Thoracic aorta (tissue), 2 donors: ENCODE measurements around the gene DENND5A. TPM values are rescaled to one million over a fixed set of nuclear protein-coding genes. Genes with fewer than 3 reads are reported as not detected.

Experiments used
- ATAC-seq: fragments of 150-250 bp; one replicate; pipeline ENCODE4 v1.8.0; 2017; ENCODE audit warnings: low read depth; ENCODE audit not compliant: insufficient number of reproducible peaks, low FRiP score
- DNase-seq: peaks from one replicate; pipeline ENCODE4 v3.0.0-alpha.2; 2020; ENCODE audit warnings: low spot score
- H3K27ac ChIP-seq, 2 donors: fragments of 200-600 bp; sonication (generic); 1 replicate in 1 of 2; 2 replicates in 1 of 2; pipeline ENCODE4 v1.5.1; 2016; ENCODE audit warnings: mild to moderate bottlenecking in 2 of 2, moderate library complexity in 2 of 2
- H3K27me3 ChIP-seq: fragments of 200-600 bp; sonication (generic); replicated peaks from 2 replicates; pipeline ENCODE4 v1.6.0; 2016; ENCODE audit warnings: mild to moderate bottlenecking; ENCODE audit not compliant: insufficient read depth
- H3K36me3 ChIP-seq: fragments of 200-600 bp; sonication (generic); one replicate; pipeline ENCODE4 v1.5.1; 2016
- H3K4me1 ChIP-seq, 2 donors: fragments of 200-600 bp; sonication (generic); 1 replicate in 1 of 2; 2 replicates in 1 of 2; pipeline versions ENCODE4 v1.5.1 to v1.6.0; 2016; ENCODE audit warnings: low read depth in 2 of 2, mild to moderate bottlenecking in 1 of 2; ENCODE audit not compliant: control insufficient read depth in 1 of 2
- H3K4me3 ChIP-seq: fragments of 200-600 bp; sonication (generic); 2 replicates; pipeline ENCODE4 v1.5.1; 2016; ENCODE audit warnings: mild to moderate bottlenecking
- H3K9me3 ChIP-seq: fragments of 200-600 bp; sonication (generic); 2 replicates; pipeline ENCODE4 v1.5.1; 2016
- CTCF ChIP-seq: fragments of 200-600 bp; sonication (generic); IDR thresholded peaks from one replicate; pipeline ENCODE4 v1.5.1; 2019; ENCODE audit warnings: antibody characterized with exemption
- total RNA-seq, 2 donors: library from RNA; depleted of rRNA; stranded (reverse); fragments of >200 nt; gene quantifications; one replicate each; pipeline versions ENCODE4 v1.1.0 to v1.2.3, GENCODE V29; 2016

DENND5A gene
- total RNA-seq, 2 donors from 2014 or later, result 169 to 178 TPM

DNA sequence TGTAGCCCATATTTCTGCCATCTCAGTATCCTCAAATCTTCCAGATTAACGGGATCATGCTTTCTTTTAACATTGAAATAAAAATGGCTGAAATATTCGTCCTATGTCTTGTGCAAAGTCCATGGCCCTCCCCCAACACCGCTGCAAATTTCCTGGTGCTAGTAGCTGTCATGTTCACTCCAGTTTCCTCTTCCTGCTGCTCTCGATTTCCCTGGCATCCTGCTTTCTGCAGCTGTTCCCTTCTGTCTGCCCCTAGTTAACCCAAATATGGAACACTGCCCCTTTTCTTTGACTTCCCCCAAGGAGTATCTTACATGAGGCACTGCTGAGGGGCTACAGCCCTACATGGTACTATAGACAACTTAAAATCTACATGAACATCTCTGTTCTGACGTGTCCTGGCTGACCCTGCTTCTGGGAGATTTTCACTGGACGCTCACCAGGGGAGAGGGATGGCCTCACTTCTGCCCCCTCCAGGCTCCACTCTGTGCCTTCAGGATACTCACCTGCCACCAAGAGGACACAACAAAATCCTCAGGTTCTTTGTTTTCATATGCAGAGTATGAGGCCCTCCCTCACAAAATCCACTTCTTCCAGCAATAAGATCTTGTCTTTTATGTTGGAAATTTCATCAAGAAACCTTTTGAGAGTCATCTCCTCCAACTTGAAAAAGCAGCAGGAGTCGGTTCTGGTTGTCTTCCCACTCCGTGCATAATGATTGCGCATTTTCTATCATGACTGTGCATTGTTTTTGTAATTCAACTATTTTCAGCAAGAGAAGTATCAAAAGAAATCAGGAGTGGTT lies 144.3 kb downstream of the DENND5A start:
- TF ChIP-seq CTCF, result no peak
- Histone ChIP-seq H3K4me3 (no peak overlapping the region), H3K27me3 (no peaks in the 10 kb centered on the region), H3K4me1 (no peaks in the 10 kb centered on the region), H3K36me3 (no peaks in the 10 kb centered on the region), H3K27ac (no peak overlapping the region), H3K9me3 (no peaks in the 10 kb centered on the region)
- no peak for ATAC-seq
- no peak for DNase-seq

- ATAC-seq (no peak), DNase-seq (no peak)
- Histone ChIP-seq H3K4me1 (no peaks in the 10 kb centered on the region), H3K27me3 (no peaks in the 10 kb centered on the region), H3K27ac (no peak overlapping the region), H3K36me3 (no peaks in the 10 kb centered on the region), H3K9me3 (peaks cover under 1% of the 10 kb centered on the region), H3K4me3 (no peak overlapping the region)
- no peak for TF ChIP-seq CTCF
Measured at GRCh38 chr11:9118277-9118676, 146.9 kb downstream of the DENND5A start.

- no peak for TF ChIP-seq CTCF
- Histone ChIP-seq H3K27ac (no peak overlapping the region), H3K9me3 (peaks cover 7% of the 10 kb centered on the region), H3K4me3 (no peak overlapping the region), H3K36me3 (no peaks in the 10 kb centered on the region), H3K27me3 (no peaks in the 10 kb centered on the region), H3K4me1 (no peaks in the 10 kb centered on the region)
- ATAC-seq (no peak), DNase-seq (no peak)
Measured at GRCh38 chr11:9112075-9112474, 153.1 kb downstream of the DENND5A start.

DNA sequence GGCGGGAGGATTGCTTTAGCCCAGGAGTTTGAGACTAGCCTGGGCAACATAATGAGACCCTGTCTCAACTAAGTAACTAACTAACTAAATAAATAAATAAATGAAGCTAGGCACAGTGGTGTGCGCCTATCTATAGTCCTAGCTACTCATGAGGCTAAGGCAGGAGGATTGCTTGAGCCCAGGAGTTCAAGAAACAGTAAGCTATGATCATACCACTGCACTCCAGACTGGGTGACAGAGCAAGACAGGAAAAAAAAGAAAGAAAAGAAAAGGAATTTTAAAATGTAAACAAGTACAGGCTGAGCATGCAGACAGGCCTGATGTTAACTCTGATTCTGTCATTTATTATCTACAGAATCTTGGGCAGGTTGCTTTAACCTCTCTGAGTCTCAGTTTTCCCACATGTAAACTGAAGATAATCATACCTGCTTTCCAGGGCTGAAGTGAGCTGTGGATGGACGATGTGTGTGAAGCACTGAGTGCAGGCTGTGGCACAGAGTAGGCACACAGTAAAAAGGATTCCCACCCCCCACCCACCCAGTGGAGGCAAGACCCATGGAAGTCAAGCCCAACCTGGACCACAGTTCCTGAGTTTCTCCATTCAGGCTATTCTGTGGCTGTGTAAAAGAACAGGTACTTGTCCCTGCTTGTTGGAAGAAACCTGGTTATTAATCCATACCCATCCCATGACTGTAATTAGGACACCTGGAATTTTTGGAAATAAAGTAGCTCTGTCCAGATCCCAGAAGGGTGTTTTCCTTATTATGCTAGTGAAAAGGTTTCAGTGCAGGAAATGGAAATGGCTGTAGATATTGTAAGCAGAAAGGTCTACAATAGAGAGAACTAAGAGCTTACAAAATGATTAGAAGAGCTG lies 155.1 kb downstream of the DENND5A start:
- Histone ChIP-seq H3K9me3 (peaks cover 7% of the 10 kb centered on the region), H3K36me3 (no peaks in the 10 kb centered on the region), H3K4me3 (no peak overlapping the region), H3K4me1 (no peaks in the 10 kb centered on the region), H3K27ac (no peak overlapping the region), H3K27me3 (no peaks in the 10 kb centered on the region)
- TF ChIP-seq CTCF, result no peak
- DNase-seq, result no peak
- no peak for ATAC-seq

DNA sequence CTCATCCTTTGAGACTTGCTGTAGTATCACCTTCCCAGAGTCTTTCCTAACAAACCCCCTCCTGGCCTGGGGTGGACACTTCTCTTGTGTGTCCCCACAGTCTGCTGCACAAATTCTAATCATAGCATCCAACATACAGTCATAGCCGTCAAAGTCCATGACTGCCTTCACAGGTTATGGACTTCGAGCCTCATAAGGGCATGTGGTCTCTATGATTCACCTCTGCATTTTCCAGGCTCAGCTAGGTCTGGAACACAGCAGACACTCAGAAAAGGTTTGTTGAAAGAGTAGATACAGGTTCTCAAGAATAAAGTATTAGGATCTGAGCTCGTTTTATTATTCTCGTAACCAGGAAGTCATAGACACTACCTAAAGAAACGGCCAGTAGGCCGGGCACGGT lies 160.6 kb downstream of the DENND5A start:
- Histone ChIP-seq H3K4me3 (no peak overlapping the region), H3K27me3 (no peaks in the 10 kb centered on the region)
- no peak for TF ChIP-seq CTCF

More for the DNA sequence above, 160.6 kb downstream of the DENND5A start:
- no peak for ATAC-seq
- Histone ChIP-seq H3K9me3 (no peaks in the 10 kb centered on the region), H3K4me1 (no peaks in the 10 kb centered on the region), H3K36me3 (no peaks in the 10 kb centered on the region), H3K27ac (no peak overlapping the region)
- DNase-seq, result no peak
